NB4 (cell line): ENCODE data around the gene IREB2.

Experiments used
- DNase-seq: peaks from one replicate; pipeline ENCODE4 v3.0.0; 2010; ENCODE audit warnings: low read depth
- H3K4me3 ChIP-seq: one replicate; pipeline ENCODE4 v1.5.1; 2011; ENCODE audit warnings: mild to moderate bottlenecking, low read depth, low read length, moderate library complexity
- MYC ChIP-seq: IDR thresholded peaks from 2 replicates; pipeline ENCODE4 v1.6.1; 2011; ENCODE audit warnings: low read depth, low read length
- POLR2A ChIP-seq: IDR thresholded peaks from 2 replicates; pipeline ENCODE4 v1.6.1; 2011; ENCODE audit warnings: mild to moderate bottlenecking; ENCODE audit not compliant: insufficient read length; ENCODE audit errors: extremely low read depth
- TF ChIP-seq, protein P1 (sequence below): IDR thresholded peaks from 2 replicates; pipeline ENCODE4 v1.6.1; 2011; ENCODE audit warnings: low read depth, low read length
- TF ChIP-seq, protein P2 (sequence below): IDR thresholded peaks from one replicate; pipeline ENCODE4 v1.5.1; 2012; ENCODE audit warnings: low read depth, low read length

IREB2 gene

DNA sequence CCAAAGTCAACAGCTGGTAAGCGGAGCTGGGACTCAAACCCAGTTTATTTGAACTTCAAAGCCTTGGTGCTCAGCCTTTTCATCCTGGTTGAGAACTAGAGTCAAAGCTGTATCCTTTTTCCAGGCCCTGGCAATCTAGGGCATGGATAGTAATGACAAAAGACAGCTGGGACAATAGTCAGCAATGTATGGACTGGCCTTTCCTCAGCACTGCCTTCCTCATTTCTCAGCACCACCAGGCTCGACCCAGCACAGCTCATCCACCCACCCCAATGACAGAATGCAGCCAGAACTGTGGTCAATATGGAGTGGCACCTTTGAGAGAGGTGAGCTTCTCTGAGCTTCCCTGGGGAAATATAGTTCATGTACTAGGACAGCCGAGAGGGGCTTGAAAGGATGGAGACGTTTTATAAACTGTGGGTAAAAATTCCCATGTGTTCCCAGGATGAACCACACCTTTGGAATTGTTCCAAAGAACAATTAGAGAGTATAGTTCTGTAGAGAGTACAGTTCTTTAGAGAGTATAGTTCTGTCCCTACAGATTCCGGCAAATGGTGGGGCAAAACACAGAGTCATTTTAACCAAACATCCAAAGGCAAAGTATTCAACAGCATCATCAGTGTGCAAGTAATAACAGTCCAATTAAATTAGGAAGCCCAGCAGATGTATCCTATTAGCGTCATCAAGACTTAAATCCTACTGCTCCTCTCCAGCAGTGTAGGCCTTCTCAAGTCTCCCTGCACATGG is 30.2 kb upstream of the IREB2 start:
- TF ChIP-seq, protein P1, sequence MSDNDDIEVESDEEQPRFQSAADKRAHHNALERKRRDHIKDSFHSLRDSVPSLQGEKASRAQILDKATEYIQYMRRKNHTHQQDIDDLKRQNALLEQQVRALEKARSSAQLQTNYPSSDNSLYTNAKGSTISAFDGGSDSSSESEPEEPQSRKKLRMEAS, result no peak
- TF ChIP-seq, protein P2, sequence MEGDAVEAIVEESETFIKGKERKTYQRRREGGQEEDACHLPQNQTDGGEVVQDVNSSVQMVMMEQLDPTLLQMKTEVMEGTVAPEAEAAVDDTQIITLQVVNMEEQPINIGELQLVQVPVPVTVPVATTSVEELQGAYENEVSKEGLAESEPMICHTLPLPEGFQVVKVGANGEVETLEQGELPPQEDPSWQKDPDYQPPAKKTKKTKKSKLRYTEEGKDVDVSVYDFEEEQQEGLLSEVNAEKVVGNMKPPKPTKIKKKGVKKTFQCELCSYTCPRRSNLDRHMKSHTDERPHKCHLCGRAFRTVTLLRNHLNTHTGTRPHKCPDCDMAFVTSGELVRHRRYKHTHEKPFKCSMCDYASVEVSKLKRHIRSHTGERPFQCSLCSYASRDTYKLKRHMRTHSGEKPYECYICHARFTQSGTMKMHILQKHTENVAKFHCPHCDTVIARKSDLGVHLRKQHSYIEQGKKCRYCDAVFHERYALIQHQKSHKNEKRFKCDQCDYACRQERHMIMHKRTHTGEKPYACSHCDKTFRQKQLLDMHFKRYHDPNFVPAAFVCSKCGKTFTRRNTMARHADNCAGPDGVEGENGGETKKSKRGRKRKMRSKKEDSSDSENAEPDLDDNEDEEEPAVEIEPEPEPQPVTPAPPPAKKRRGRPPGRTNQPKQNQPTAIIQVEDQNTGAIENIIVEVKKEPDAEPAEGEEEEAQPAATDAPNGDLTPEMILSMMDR, result no peak
- no peak for DNase-seq
- H3K4me3 ChIP-seq, result no peak overlapping the region

DNA sequence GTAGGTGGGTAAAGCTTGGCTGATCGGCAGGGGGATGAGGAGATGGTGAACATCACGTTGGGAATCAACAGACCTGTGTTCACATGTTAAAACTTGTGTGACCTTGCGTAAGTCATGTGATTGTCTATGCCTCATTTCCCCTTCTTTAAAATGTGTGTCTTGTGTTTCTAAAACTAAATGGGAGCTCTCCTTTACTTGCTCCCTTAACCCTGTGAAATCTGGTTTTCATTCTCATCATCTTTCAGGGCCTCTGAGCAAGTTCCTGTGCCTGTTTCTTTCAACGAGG is 29.7 kb upstream of the IREB2 start:
- no peak overlapping the region for H3K4me3 ChIP-seq
- TF ChIP-seq MYC (no peak), POLR2A (no peak)
- TF ChIP-seq, protein P1, result no peak
- TF ChIP-seq, protein P2, result no peak
- no peak for DNase-seq

DNA sequence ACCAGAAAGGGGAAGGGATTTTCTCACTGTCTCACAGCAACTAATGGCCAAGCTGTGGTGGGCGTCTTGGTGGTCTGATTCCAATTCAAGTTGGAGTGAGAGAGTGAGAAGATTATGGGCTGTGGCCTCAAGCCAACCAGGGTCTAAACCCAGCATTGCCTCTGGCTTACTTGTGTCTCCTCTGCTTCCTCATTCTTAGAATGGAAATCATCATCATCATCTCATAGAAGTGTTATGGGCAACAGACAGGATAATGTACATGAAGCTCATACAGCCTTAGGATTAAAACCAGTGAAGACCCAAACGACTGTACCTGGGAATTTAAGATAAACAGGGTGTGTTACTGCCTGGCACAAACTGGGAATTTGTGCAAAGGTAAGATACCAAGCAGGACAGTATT is 29.1 kb upstream of the IREB2 start:
- H3K4me3 ChIP-seq, result no peak overlapping the region
- DNase-seq, result no peak
- TF ChIP-seq MYC (no peak), POLR2A (no peak)
- TF ChIP-seq, protein P2, result no peak
- TF ChIP-seq, protein P1, result no peak

DNA sequence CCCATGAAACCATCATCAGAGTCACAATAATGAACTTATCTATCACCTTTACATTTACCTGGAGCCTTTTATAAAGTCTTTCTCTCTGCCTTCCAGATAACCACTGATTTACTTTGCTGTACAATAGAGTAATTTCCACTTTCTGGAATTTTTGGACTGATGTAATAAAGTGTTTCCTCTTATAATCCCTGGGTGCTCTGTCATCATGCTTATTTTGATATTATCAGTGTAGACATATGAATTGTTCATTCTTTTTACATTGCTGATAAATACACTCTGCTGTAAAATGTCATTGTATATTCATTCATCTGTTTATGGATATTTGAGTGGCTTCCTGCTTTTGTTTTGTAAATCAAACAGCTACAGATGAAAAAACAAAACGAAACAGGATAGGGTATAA is 27.0 kb upstream of the IREB2 start:
- TF ChIP-seq MYC (no peak), POLR2A (no peak)
- TF ChIP-seq, protein P1, result no peak
- TF ChIP-seq, protein P2, result no peak
- H3K4me3 ChIP-seq, result no peak overlapping the region
- DNase-seq, result no peak

DNA sequence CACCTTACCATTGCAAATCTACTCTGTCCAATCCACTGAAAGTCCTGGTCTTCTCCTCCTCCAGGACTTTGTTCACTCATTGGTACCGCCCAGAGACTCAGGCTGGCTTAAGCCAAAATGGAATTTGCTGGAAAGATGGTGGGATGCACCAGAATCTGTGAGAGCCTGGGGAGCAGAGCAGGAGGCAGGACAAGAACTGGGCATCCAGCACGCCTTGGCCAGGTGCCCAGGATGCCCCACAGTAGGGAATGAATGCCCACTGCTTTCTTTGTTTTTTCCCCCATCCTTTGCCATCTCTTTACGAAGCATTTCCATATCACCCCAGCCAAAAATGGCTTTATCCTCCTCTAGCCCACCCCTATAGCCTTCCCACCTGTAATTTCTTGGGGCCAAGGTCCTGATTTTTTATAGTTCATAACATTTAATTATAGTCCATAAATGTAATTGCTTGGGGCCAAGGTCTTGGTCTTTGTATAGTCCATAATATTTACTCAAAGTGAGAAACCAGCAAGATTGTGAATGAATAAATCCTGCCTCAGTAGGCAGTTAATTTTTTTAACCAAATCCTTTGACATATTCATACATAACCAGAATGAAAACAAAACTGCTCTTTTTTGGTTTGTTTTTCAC is 23.3 kb upstream of the IREB2 start:
- no peak overlapping the region for H3K4me3 ChIP-seq
- DNase-seq, result no peak
- TF ChIP-seq POLR2A, result no peak

DNA sequence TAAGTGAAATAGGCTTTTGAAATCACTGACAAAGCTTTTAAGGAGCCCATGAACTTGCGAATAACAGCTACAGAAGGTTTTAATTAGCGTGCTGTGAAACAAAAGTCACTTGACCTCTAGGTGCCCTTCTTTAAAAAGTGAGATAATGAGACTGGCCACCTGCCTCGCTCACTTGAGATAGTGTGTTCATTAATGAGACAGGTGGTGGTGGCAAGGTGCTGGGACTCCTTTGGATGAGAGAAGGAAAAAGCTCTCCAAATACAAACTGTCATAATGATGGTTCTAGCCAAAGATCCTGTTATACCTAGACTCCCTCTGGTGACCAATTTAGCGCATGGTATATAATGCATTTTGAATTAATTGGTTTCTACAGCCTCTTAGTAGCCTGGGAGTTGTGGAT is 22.7 kb upstream of the IREB2 start:
- DNase-seq, result peak; percentile 31
- TF ChIP-seq, protein P2, result peak; percentile 12
- TF ChIP-seq MYC, result no peak
- no peak for TF ChIP-seq POLR2A
- TF ChIP-seq, protein P1, result no peak
- no peak overlapping the region for H3K4me3 ChIP-seq
